Mesendoderm (in vitro differentiated cells): ENCODE data around the gene RAPGEF6.

Experiments
- DNase-seq: peaks from one replicate; pipeline ENCODE4 v3.0.0; 2013
- H2AK5ac ChIP-seq: 2 replicates; pipeline ENCODE4 v1.6.1; 2013; ENCODE audit warnings: low read length, inconsistent platforms
- H2BK120ac ChIP-seq: 2 replicates; pipeline ENCODE4 v1.6.1; 2013; ENCODE audit warnings: low read depth, mild to moderate bottlenecking, low read length, moderate library complexity, mixed read lengths
- H2BK15ac ChIP-seq: replicated peaks from 2 replicates; pipeline ENCODE4 v1.6.1; 2013; ENCODE audit warnings: low read depth, mild to moderate bottlenecking, moderate library complexity
- H2BK5ac ChIP-seq: 2 replicates; pipeline ENCODE4 v1.6.1; 2013; ENCODE audit warnings: low read length, inconsistent platforms
- H3K18ac ChIP-seq: 2 replicates; pipeline ENCODE4 v1.6.1; 2013; ENCODE audit warnings: mild to moderate bottlenecking, low read length, mixed read lengths
- H3K23ac ChIP-seq: one replicate; pipeline ENCODE4 v1.6.1; 2013; ENCODE audit warnings: low read length
- H3K27ac ChIP-seq: 2 replicates; pipeline ENCODE4 v1.5.1; 2013; ENCODE audit warnings: low read depth, mild to moderate bottlenecking, inconsistent platforms, low read length, moderate library complexity
- H3K27me3 ChIP-seq: 2 replicates; pipeline ENCODE4 v1.6.1; 2013; ENCODE audit warnings: low read length, control low read depth, mild to moderate bottlenecking, inconsistent platforms; ENCODE audit not compliant: insufficient read depth, poor library complexity
- H3K36me3 ChIP-seq: 2 replicates; pipeline ENCODE4 v1.6.1; 2013; ENCODE audit warnings: low read length, inconsistent platforms; ENCODE audit not compliant: control insufficient read depth, insufficient read depth
- H3K4ac ChIP-seq: one replicate; pipeline ENCODE4 v1.6.1; 2013; ENCODE audit warnings: low read depth, mild to moderate bottlenecking, low read length, moderate library complexity
- H3K4me1 ChIP-seq: 2 replicates; pipeline ENCODE4 v1.6.1; 2013; ENCODE audit warnings: low read depth, low read length, inconsistent platforms; ENCODE audit not compliant: control insufficient read depth
- H3K4me2 ChIP-seq: 2 replicates; pipeline ENCODE4 v1.6.1; 2013; ENCODE audit warnings: low read length
- H3K4me3 ChIP-seq: 2 replicates; pipeline ENCODE4 v1.5.1; 2013; ENCODE audit warnings: mild to moderate bottlenecking, low read length
- H3K56ac ChIP-seq: one replicate; pipeline ENCODE4 v1.6.1; 2013; ENCODE audit warnings: low read length
- H3K79me1 ChIP-seq: 2 replicates; pipeline ENCODE4 v1.6.1; 2013; ENCODE audit warnings: low read length, inconsistent platforms
- H3K79me2 ChIP-seq: 2 replicates; pipeline ENCODE4 v1.6.1; 2013; ENCODE audit warnings: mild to moderate bottlenecking, low read length; ENCODE audit not compliant: control insufficient read depth, insufficient read depth
- H3K9ac ChIP-seq: 2 replicates; pipeline ENCODE4 v1.6.1; 2013; ENCODE audit warnings: low read length, inconsistent platforms
- H4K5ac ChIP-seq: one replicate; pipeline ENCODE4 v1.6.1; 2013; ENCODE audit warnings: low read length
- H4K8ac ChIP-seq: one replicate; pipeline ENCODE4 v1.6.1; 2013; ENCODE audit warnings: low read depth, mild to moderate bottlenecking, control low read depth, low read length, moderate library complexity
- WGBS: extraction: QIAGEN DNeasy Blood & Tissue Kit; methylation state at CpG from one replicate; pipeline ENCODE4 v1.1.7; 2013; ENCODE audit warnings: low lambda C conversion rate, missing lambda C conversion rate; ENCODE audit not compliant: insufficient coverage; ENCODE audit errors: extremely low coverage; 5-methylcytosine and 5-hydroxymethylcytosine counted together

The RAPGEF6 gene

DNA sequence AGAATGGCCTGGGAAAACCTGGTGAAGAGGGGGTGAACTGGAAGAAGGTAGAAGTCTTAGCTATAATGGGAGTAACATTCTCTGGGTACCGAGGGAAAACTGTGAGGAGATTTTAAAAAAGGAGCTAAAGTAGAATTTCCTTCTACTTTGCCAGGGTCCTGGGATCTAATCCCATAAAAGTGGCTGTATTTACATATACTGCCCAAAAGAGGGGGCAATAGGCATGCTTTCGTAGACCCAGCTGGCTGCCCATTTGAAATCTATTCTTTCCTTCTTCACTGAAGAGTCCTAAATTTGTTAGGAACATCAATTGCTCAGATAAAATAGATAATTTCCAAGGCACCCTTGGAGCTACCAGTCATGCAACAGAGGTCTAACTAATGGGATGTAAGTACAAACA lies 212.0 kb downstream of the RAPGEF6 start:
- no peaks in the 10 kb centered on the region for H3K36me3 ChIP-seq
- H2BK5ac ChIP-seq = no peak overlapping the region
- no peak overlapping the region for H3K18ac ChIP-seq
- H3K4me1 ChIP-seq = no peaks in the 10 kb centered on the region
- no peak overlapping the region for H3K9ac ChIP-seq
- no peak overlapping the region for H3K56ac ChIP-seq
- no peak overlapping the region for H4K8ac ChIP-seq
- no CpG with 5 or more reads among the region's 2 CpGs for WGBS
- H3K27ac ChIP-seq = no peak overlapping the region
- no peaks in the 10 kb centered on the region for H3K79me1 ChIP-seq
- no peak overlapping the region for H2BK15ac ChIP-seq
- H3K79me2 ChIP-seq = no peaks in the 10 kb centered on the region
- DNase-seq = peak; percentile 35
- no peak overlapping the region for H2AK5ac ChIP-seq
- H4K5ac ChIP-seq = no peak overlapping the region
- H3K4me3 ChIP-seq = no peak overlapping the region
- no peak overlapping the region for H3K23ac ChIP-seq
- H3K4ac ChIP-seq = no peak overlapping the region
- no peak overlapping the region for H2BK120ac ChIP-seq
- no peaks in the 10 kb centered on the region for H3K27me3 ChIP-seq
- H3K4me2 ChIP-seq = no peak overlapping the region

DNA sequence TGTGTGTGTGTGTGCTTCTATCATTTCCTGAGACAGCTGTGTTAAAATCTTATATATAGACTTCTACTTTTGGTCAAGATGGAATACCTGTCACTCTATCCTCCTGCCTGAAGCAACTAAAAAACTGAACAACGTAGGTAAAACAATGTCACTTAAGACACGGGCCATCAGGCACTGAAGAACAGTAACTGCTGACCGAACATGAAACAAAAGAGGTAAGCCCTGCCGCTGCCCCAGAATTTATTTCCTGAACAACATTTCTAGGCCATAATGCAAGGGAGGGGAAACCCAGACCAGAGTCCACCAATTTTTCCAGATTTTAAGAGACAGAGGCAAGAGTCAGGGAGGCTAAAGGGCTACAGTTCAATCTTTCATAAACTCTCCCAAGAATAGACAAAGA lies 215.2 kb downstream of the RAPGEF6 start:
- no peak overlapping the region for H4K5ac ChIP-seq
- no peak overlapping the region for H3K27ac ChIP-seq
- H2BK120ac ChIP-seq = no peak overlapping the region
- H3K4me3 ChIP-seq = no peak overlapping the region
- H3K79me1 ChIP-seq = no peaks in the 10 kb centered on the region
- no peak overlapping the region for H3K4ac ChIP-seq
- H3K4me2 ChIP-seq = no peak overlapping the region
- H2AK5ac ChIP-seq = no peak overlapping the region
- H3K36me3 ChIP-seq = no peaks in the 10 kb centered on the region
- no peaks in the 10 kb centered on the region for H3K27me3 ChIP-seq
- no peak overlapping the region for H4K8ac ChIP-seq
- H3K18ac ChIP-seq = no peak overlapping the region
- H3K23ac ChIP-seq = no peak overlapping the region
- no peak overlapping the region for H2BK15ac ChIP-seq
- H3K9ac ChIP-seq = no peak overlapping the region
- H3K4me1 ChIP-seq = no peaks in the 10 kb centered on the region
- no peak overlapping the region for H2BK5ac ChIP-seq
- WGBS = no CpG with 5 or more reads among the region's 4 CpGs
- no peak for DNase-seq
- no peak overlapping the region for H3K56ac ChIP-seq
- no peaks in the 10 kb centered on the region for H3K79me2 ChIP-seq

DNA sequence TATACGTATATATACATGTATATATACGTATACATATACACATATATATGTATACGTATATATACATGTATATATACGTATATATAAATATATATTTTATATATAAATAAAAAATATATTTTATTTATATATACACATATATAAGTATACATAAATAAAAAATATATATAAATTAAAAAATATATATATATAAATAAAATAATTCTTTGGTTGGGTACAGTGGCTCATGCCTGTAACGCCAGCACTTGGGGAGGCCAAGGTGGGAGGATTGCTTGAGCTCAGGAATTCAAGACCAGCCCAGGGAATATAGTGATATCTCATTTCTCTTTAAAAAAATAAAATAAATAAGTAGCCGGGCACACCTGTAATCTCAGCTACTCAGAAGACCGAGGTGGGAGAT lies 216.2 kb downstream of the RAPGEF6 start:
- WGBS = no CpG with 5 or more reads among the region's 7 CpGs
- Histone ChIP-seq H3K36me3 (no peaks in the 10 kb centered on the region), H4K5ac (no peak overlapping the region), H3K4me1 (no peaks in the 10 kb centered on the region), H3K27ac (no peak overlapping the region), H3K18ac (no peak overlapping the region), H3K4me3 (no peak overlapping the region), H3K9ac (no peak overlapping the region), H3K79me2 (no peaks in the 10 kb centered on the region), H4K8ac (no peak overlapping the region), H3K4me2 (no peak overlapping the region), H3K79me1 (no peaks in the 10 kb centered on the region), H3K56ac (no peak overlapping the region), H3K4ac (no peak overlapping the region), H2BK5ac (no peak overlapping the region), H2AK5ac (no peak overlapping the region), H2BK120ac (no peak overlapping the region), H3K23ac (no peak overlapping the region), H2BK15ac (no peak overlapping the region), H3K27me3 (no peaks in the 10 kb centered on the region)
- DNase-seq = no peak

DNA sequence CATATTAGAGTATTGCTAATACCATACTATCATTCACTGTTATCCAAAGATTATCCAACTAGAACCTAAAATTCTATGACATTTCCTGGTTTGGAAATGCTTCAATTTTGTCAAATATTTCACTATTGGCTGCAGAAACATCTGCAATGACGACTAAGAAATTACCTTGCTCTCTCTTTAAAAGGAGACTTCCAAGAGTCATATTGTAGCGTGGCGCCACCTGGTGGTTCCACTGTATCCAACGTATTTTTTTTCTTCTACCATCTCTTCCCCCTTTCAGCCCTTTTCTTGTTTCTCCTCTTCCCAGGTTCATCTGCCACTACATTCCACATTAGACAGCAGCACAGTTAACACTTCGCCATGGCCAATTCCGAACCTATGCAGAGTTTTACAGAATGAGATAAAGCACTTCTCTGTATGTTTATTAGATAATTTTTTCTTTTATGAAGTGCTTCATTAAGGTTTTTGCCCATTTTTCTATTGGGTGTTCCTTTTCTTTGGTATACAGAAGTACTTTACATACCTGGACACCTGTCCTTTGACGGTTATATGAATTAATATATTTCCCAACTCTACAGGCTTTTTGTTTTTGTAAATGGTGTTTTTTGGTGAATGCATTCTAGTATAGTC lies 217.7 kb downstream of the RAPGEF6 start:
- no peak overlapping the region for H3K9ac ChIP-seq
- H3K56ac ChIP-seq = no peak overlapping the region
- H4K5ac ChIP-seq = no peak overlapping the region
- no peak overlapping the region for H3K4me3 ChIP-seq
- no peak overlapping the region for H2BK5ac ChIP-seq
- no peak overlapping the region for H2BK15ac ChIP-seq
- H4K8ac ChIP-seq = no peak overlapping the region
- no CpG with 5 or more reads among the region's 7 CpGs for WGBS
- no peak overlapping the region for H2BK120ac ChIP-seq
- H3K27ac ChIP-seq = no peak overlapping the region
- no peaks in the 10 kb centered on the region for H3K79me2 ChIP-seq
- no peak overlapping the region for H3K18ac ChIP-seq
- H3K4me2 ChIP-seq = no peak overlapping the region
- no peak overlapping the region for H3K4ac ChIP-seq
- no peaks in the 10 kb centered on the region for H3K79me1 ChIP-seq
- H3K27me3 ChIP-seq = no peaks in the 10 kb centered on the region
- H3K36me3 ChIP-seq = no peaks in the 10 kb centered on the region
- peak; percentile 69 for DNase-seq
- H2AK5ac ChIP-seq = no peak overlapping the region
- H3K23ac ChIP-seq = no peak overlapping the region
- H3K4me1 ChIP-seq = no peaks in the 10 kb centered on the region

DNA sequence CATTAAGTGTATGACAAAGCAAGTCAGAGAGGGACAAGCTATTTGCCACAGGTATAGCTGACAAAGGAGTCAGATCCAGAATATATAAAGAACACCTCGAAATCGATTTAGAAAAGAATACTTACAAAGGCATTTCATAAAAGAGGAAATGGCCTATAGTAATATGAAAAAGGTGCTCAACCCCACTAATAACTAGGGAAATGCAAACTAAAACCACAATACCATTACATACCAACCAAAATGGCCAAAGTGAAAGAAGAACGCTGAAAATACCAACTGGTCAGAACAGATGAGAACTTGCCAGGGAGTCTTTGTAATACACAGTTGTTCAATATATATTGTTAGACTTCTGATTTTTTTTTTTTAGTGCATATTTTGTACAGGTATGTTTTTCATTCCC lies 218.3 kb downstream of the RAPGEF6 start:
- Histone ChIP-seq H3K4me1 (no peaks in the 10 kb centered on the region), H3K4me3 (no peak overlapping the region), H3K4me2 (no peak overlapping the region), H3K27ac (no peak overlapping the region), H3K79me1 (no peaks in the 10 kb centered on the region), H2BK5ac (no peak overlapping the region), H3K18ac (no peak overlapping the region), H2BK120ac (no peak overlapping the region), H4K8ac (no peak overlapping the region), H3K56ac (no peak overlapping the region), H3K23ac (no peak overlapping the region), H3K79me2 (no peaks in the 10 kb centered on the region), H3K4ac (no peak overlapping the region), H3K36me3 (no peaks in the 10 kb centered on the region), H2AK5ac (no peak overlapping the region), H3K27me3 (no peaks in the 10 kb centered on the region), H4K5ac (no peak overlapping the region), H3K9ac (no peak overlapping the region), H2BK15ac (no peak overlapping the region)
- DNase-seq = no peak
- WGBS = no CpG with 5 or more reads among the region's 3 CpGs
